Measurements from ENCODE around the gene DAPK2.

Gene DAPK2

GRCh38 chr15:64059104-64059503 lies 12.8 kb upstream of the DAPK2 start:
- in situ Hi-C loops (cut with MboI; ENCODE audit: low sequenced_read_pairs), result loop anchor here (25.0 kb wide), 2 partner anchors 322 to 597 kb away; no protein-coding TSS in a partner anchor

- in situ Hi-C loops (cut with MboI; ENCODE audit: low sequenced_read_pairs), result loop anchor here (25.0 kb wide), 2 partner anchors 321 to 596 kb away; no protein-coding TSS in a partner anchor
These were observed 12.0 kb upstream of the DAPK2 start for GRCh38 chr15:64058279-64058678.

- in situ Hi-C loops (cut with MboI; ENCODE audit: low sequenced_read_pairs), result loop anchor here (5.0 to 25.0 kb wide), 3 partner anchors 46 to 591 kb away; no protein-coding TSS in a partner anchor
These were observed 7.4 kb upstream of the DAPK2 start for GRCh38 chr15:64053674-64054073.

- in situ Hi-C loops (cut with MboI; ENCODE audit: low sequenced_read_pairs), result loop anchor here (5.0 to 25.0 kb wide), 3 partner anchors 46 to 591 kb away; no protein-coding TSS in a partner anchor
These were observed 6.7 kb upstream of the DAPK2 start for GRCh38 chr15:64052925-64053491.

GRCh38 chr15:64051407-64052259 lies 5.3 kb upstream of the DAPK2 start:
- in situ Hi-C loops (cut with MboI; ENCODE audit: low sequenced_read_pairs), result loop anchor here (5.0 to 25.0 kb wide), 3 partner anchors 44 to 589 kb away; no protein-coding TSS in a partner anchor

- in situ Hi-C loops (cut with MboI; ENCODE audit: low sequenced_read_pairs), result loop anchor here (5.0 to 25.0 kb wide), 3 partner anchors 44 to 589 kb away; no protein-coding TSS in a partner anchor
These were observed 4.8 kb upstream of the DAPK2 start for GRCh38 chr15:64051093-64051402.

- in situ Hi-C loops (cut with MboI; ENCODE audit: low sequenced_read_pairs), result loop anchor here (5.0 to 25.0 kb wide), 3 partner anchors 43 to 588 kb away; no protein-coding TSS in a partner anchor
These were observed 4.2 kb upstream of the DAPK2 start for GRCh38 chr15:64050281-64051092.

- in situ Hi-C loops (cut with MboI; ENCODE audit: low sequenced_read_pairs), result no loop called here
These were observed 2.6 kb upstream of the DAPK2 start for GRCh38 chr15:64048781-64049460.

GRCh38 chr15:64045774-64046420 lies 388 bp downstream of the DAPK2 start:
- in situ Hi-C loops (cut with MboI; ENCODE audit: low sequenced_read_pairs), result no loop called here

- in situ Hi-C loops (cut with MboI; ENCODE audit: low sequenced_read_pairs), result no loop called here
These were observed 1.2 kb downstream of the DAPK2 start for GRCh38 chr15:64045101-64045435.

GRCh38 chr15:64044300-64045100 lies 1.8 kb downstream of the DAPK2 start:
- in situ Hi-C loops (cut with MboI; ENCODE audit: low sequenced_read_pairs), result no loop called here

- in situ Hi-C loops (cut with MboI; ENCODE audit: low sequenced_read_pairs), result no loop called here
These were observed 7.2 kb downstream of the DAPK2 start for GRCh38 chr15:64038878-64039610.

GRCh38 chr15:64037966-64038365 lies 8.3 kb downstream of the DAPK2 start:
- in situ Hi-C loops (cut with MboI; ENCODE audit: low sequenced_read_pairs), result no loop called here

GRCh38 chr15:64037116-64037515 lies 9.2 kb downstream of the DAPK2 start:
- in situ Hi-C loops (cut with MboI; ENCODE audit: low sequenced_read_pairs), result no loop called here

- in situ Hi-C loops (cut with MboI; ENCODE audit: low sequenced_read_pairs), result no loop called here
These were observed 10.8 kb downstream of the DAPK2 start for GRCh38 chr15:64035525-64035924.

GRCh38 chr15:64034519-64034918 lies 11.8 kb downstream of the DAPK2 start:
- in situ Hi-C loops (cut with MboI; ENCODE audit: low sequenced_read_pairs), result no loop called here

GRCh38 chr15:64032329-64032728 lies 14.0 kb downstream of the DAPK2 start:
- in situ Hi-C loops (cut with MboI; ENCODE audit: low sequenced_read_pairs), result no loop called here

GRCh38 chr15:64030123-64030522 lies 16.2 kb downstream of the DAPK2 start:
- in situ Hi-C loops (cut with MboI; ENCODE audit: low sequenced_read_pairs), result no loop called here

- in situ Hi-C loops (cut with MboI; ENCODE audit: low sequenced_read_pairs), result no loop called here
These were observed 16.7 kb downstream of the DAPK2 start for GRCh38 chr15:64029633-64030032.
